Panc1 (cell line): ENCODE data around the gene PCYT2. TPM values are rescaled to one million over a fixed set of nuclear protein-coding genes. Genes with fewer than 3 reads are reported as not detected.

Experiments
- ATAC-seq: fragments of 200-7000 bp; cut with Tn5 transposase; 2 replicates; pipeline ENCODE4 v1.9.1; 2020; ENCODE audit warnings: mild to moderate bottlenecking, moderate library complexity
- BruUV-seq: library from RNA; stranded (reverse); fragments of 400-500 nt; replicated peaks from 2 replicates; lab custom pipeline; 2021; lab: Mats Ljungman, UMichigan
- CTCF ChIA-PET: fragments of 300-600 bp; sonication (Branson Sonifier 250); formaldehyde crosslinking; loops from one replicate; lab custom pipeline; 2022; ENCODE audit warnings: antibody characterized with exemption; lab: Charles Lee
- POLR2A ChIA-PET: fragments of 300-600 bp; sonication (Branson Sonifier 250); formaldehyde crosslinking; loops from one replicate; lab custom pipeline; 2022; ENCODE audit warnings: antibody characterized with exemption; lab: Charles Lee
- DNase-seq: peaks from one replicate; pipeline ENCODE4 v3.0.0-alpha.2; 2010; ENCODE audit warnings: low read depth, low spot score
- H3K27ac ChIP-seq: 2 replicates; pipeline ENCODE4 v1.5.1; 2011; ENCODE audit warnings: mild to moderate bottlenecking, low read length, inconsistent platforms
- H3K27me3 ChIP-seq: fragments of 200-500 bp; sonication (Bioruptor generic); 2 replicates; pipeline ENCODE4 v1.6.0; 2014; ENCODE audit warnings: low read length, inconsistent platforms; ENCODE audit not compliant: control insufficient read depth, insufficient read depth
- H3K36me3 ChIP-seq: fragments of 200-500 bp; sonication (Bioruptor generic); 2 replicates; pipeline ENCODE4 v1.5.1; 2014; ENCODE audit warnings: inconsistent platforms, mild to moderate bottlenecking, low read length, moderate library complexity; ENCODE audit not compliant: control insufficient read depth, insufficient read depth
- H3K4me1 ChIP-seq: 2 replicates; pipeline ENCODE4 v1.5.1; 2011; ENCODE audit warnings: inconsistent platforms, mild to moderate bottlenecking, low read length, moderate library complexity; ENCODE audit not compliant: control insufficient read depth, insufficient read depth
- H3K4me3 ChIP-seq, 2 experiments: 2 replicates each; pipeline ENCODE4 v1.5.1; 2011 to 2012; ENCODE audit warnings: low read depth in 2 of 2, low read length in 2 of 2, mild to moderate bottlenecking in 2 of 2, inconsistent platforms in 1 of 2, moderate library complexity in 1 of 2
- H3K9me3 ChIP-seq: fragments of 200-500 bp; sonication (Bioruptor generic); 2 replicates; pipeline ENCODE4 v1.5.1; 2014; ENCODE audit warnings: low read depth, mild to moderate bottlenecking, inconsistent platforms, low read length, moderate library complexity; ENCODE audit not compliant: control insufficient read depth, insufficient read depth
- POLR2AphosphoS5 ChIP-seq: IDR thresholded peaks from 2 replicates; pipeline ENCODE4 v1.6.1; 2012; ENCODE audit warnings: mild to moderate bottlenecking, low read depth, low read length, moderate library complexity
- SIN3A ChIP-seq: IDR thresholded peaks from 2 replicates; pipeline ENCODE4 v1.6.1; 2012; ENCODE audit warnings: low read depth, mild to moderate bottlenecking, low read length, moderate library complexity, borderline replicate concordance; ENCODE audit not compliant: insufficient read depth
- TCF7L2 ChIP-seq: IDR thresholded peaks from 2 replicates; pipeline ENCODE4 v1.6.1; 2011; ENCODE audit warnings: mild to moderate bottlenecking, low read depth, low read length, inconsistent platforms
- in situ Hi-C: cut with HindIII; loops from 2 replicates; pipeline ENCODE4 v1.10.0; 2016; ENCODE audit warnings: low sequenced_read_pairs, low pct_unique_long_range_greater_than_20kb
- intact Hi-C: fragments of 100-400 bp; cut with micrococcal nuclease; formaldehyde crosslinking; loops from one replicate; pipeline ENCODE4 v1.10.0; 2022; ENCODE audit not compliant: unreplicated experiment
- total RNA-seq: library from RNA; stranded (reverse); gene quantifications from one replicate; pipeline ENCODE4 v1.2.1, GENCODE V29; 2021; ENCODE audit not compliant: unreplicated experiment
- TF ChIP-seq, protein P1 (sequence below), 2 experiments: IDR thresholded peaks; 2 replicates each; pipeline ENCODE4 v1.6.1; 2011 to 2012; ENCODE audit warnings: low read depth in 2 of 2, control low read depth in 1 of 2, low read length in 1 of 2, mild to moderate bottlenecking in 1 of 2, moderate library complexity in 1 of 2; ENCODE audit not compliant: insufficient read depth in 1 of 2

PCYT2 gene
- total RNA-seq, 1 experiment from 2014 or later: 91.2 TPM

DNA sequence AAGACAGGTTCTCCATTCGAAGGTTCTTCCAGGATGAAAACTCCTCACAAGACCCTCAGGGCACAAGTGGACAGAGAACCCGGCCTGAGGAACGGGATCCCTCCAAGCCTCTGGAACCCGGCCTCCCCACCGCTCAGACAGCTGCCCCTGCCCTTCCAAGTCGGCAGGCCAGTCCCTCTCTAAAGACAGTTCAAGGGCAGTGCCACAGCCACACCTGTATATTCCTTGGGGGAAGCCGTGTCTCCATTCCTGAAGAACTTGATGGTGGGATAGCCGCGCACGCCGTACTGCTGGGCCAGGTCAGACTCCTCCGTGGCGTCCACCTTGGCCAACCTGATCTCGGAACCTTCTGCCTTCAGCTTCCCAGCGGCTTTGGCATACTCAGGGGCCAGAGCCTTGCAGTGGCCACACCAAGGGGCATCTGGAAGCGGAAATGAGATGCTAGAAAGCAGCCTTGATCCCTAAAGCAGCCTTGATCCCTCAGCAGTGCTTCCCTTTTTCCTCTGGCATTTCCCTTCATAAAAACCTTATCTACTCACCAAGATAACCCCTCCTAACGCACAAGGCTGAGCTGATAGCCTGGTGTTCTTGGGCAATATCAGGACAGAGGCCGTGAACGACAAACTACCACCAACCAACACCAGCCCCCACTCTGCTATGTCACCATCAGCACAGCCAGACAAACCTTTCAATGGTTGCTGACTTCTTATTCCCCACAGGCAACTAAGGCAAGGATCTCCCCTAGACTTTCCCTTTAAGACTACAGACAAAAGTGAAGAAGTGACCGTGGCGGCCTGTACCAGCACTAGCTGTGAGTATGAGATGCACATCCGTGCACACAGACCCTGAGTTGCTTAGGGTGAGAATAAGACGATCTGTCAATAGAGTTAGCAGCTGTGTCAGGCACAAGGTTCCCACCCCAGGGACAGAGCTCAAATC, 52.0 kb downstream of the PCYT2 start:
- TSS peak; percentile 90 for BruUV-seq
- ATAC-seq: no peak
- no peaks in the 10 kb centered on the region for H3K9me3 ChIP-seq
- peak overlapping the region; percentile 90 for H3K27ac ChIP-seq
- peaks cover 24% of the 10 kb centered on the region for H3K4me1 ChIP-seq
- peaks cover 5% of the 10 kb centered on the region; the same call in 1 of the 2 replicates for H3K36me3 ChIP-seq
- TF ChIP-seq SIN3A (0 out of 2 replicates have a peak, but pooled peaks have one; percentile 1), POLR2AphosphoS5 (no peak)
- in situ Hi-C loops (no loop called here), intact Hi-C loops (no loop called here)
- H3K27me3 ChIP-seq: no peaks in the 10 kb centered on the region
- peak overlapping the region; percentile 78 to 81 for H3K4me3 ChIP-seq
- CTCF ChIA-PET: no interaction called here
- DNase-seq: no peak
- POLR2A ChIA-PET: interaction anchor here (0.5 to 0.7 kb wide), 2 partner anchors 37 to 134 kb away, joined by 3 to 11 read pairs; no protein-coding TSS in a partner anchor

DNA sequence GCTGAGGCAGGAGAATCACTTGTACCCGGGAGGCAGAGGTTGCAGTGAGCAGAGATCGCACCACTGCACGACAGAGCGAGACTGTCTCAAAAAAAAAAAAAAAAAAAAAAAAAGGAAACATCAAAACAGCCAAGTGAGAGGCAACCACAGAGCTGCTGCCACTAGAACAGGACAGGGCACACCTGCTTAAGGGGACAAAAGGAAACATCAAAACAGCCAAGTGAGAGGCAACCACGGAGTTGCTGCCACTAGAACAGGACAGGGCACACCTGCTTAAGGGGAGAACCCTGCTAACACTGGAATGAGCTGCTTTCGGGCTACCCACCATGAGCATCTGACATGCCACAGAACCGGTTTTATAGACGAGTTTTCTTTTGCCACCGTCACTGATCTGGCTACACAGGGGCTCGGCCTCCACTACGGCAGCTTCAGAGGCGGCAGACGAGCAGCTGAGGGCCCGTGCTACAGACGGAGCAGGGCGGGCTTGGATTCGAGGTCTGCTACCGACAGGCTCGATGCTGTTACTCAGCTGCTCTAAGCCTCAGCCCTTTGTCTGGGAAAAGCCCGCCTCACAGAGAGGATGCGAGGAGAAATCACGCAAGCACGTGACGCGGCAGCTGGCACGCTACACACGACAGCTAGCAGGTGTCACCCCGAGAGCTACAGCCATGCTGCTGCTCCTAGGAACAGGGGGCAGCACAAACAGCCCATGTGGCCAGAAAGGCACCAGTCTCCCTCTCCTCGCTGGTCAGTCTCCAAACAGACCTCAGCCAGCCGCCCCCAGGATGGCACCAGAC, 52.8 kb downstream of the PCYT2 start:
- peaks cover 5% of the 10 kb centered on the region; the same call in 1 of the 2 replicates for H3K36me3 ChIP-seq
- ChIA-PET CTCF (no interaction called here), POLR2A (interaction anchor here (0.5 to 0.6 kb wide), 2 partner anchors 51 to 133 kb away, joined by 11 to 17 read pairs; no protein-coding TSS in a partner anchor)
- peaks cover 21% of the 10 kb centered on the region for H3K4me1 ChIP-seq
- H3K27ac ChIP-seq: peak overlapping the region; percentile 90
- intact Hi-C loops (no loop called here), in situ Hi-C loops (no loop called here)
- peak overlapping the region; percentile 78 to 81 for H3K4me3 ChIP-seq
- no TSS peak for BruUV-seq
- H3K9me3 ChIP-seq: no peaks in the 10 kb centered on the region
- TF ChIP-seq TCF7L2 (no peak), SIN3A (no peak)
- TF ChIP-seq, protein P1, sequence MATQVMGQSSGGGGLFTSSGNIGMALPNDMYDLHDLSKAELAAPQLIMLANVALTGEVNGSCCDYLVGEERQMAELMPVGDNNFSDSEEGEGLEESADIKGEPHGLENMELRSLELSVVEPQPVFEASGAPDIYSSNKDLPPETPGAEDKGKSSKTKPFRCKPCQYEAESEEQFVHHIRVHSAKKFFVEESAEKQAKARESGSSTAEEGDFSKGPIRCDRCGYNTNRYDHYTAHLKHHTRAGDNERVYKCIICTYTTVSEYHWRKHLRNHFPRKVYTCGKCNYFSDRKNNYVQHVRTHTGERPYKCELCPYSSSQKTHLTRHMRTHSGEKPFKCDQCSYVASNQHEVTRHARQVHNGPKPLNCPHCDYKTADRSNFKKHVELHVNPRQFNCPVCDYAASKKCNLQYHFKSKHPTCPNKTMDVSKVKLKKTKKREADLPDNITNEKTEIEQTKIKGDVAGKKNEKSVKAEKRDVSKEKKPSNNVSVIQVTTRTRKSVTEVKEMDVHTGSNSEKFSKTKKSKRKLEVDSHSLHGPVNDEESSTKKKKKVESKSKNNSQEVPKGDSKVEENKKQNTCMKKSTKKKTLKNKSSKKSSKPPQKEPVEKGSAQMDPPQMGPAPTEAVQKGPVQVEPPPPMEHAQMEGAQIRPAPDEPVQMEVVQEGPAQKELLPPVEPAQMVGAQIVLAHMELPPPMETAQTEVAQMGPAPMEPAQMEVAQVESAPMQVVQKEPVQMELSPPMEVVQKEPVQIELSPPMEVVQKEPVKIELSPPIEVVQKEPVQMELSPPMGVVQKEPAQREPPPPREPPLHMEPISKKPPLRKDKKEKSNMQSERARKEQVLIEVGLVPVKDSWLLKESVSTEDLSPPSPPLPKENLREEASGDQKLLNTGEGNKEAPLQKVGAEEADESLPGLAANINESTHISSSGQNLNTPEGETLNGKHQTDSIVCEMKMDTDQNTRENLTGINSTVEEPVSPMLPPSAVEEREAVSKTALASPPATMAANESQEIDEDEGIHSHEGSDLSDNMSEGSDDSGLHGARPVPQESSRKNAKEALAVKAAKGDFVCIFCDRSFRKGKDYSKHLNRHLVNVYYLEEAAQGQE (IDR thresholded peaks at IDR 0.05; ENCODE audit: insufficient read depth in 1 of 2, low read depth in 2 of 2, low read length in 1 of 2): no peak
- ATAC-seq (no peak), DNase-seq (no peak)
- no peaks in the 10 kb centered on the region for H3K27me3 ChIP-seq
